KMS-11 (cell line): Measurements from ENCODE around the gene CROCC2.

Experiments
- H2AFZ ChIP-seq: fragments of 200-600 bp; sonication (generic); 2 replicates; pipeline ENCODE4 v1.6.1; 2016; ENCODE audit warnings: antibody characterized with exemption, mixed run types, low read depth
- H3K27ac ChIP-seq: fragments of 200-600 bp; sonication (generic); 2 replicates; pipeline ENCODE4 v1.6.1; 2016; ENCODE audit warnings: mild to moderate bottlenecking, mixed run types
- H3K27me3 ChIP-seq: fragments of 200-600 bp; sonication (generic); 2 replicates; pipeline ENCODE4 v1.6.1; 2017; ENCODE audit warnings: mild to moderate bottlenecking, low read depth, mixed run types, moderate library complexity; ENCODE audit not compliant: insufficient read depth
- H3K36me3 ChIP-seq: fragments of 200-600 bp; sonication (generic); 2 replicates; pipeline ENCODE4 v1.6.1; 2017; ENCODE audit warnings: mild to moderate bottlenecking, mixed run types; ENCODE audit not compliant: insufficient read depth
- H3K4me1 ChIP-seq: fragments of 200-600 bp; sonication (generic); 2 replicates; pipeline ENCODE4 v1.6.1; 2016; ENCODE audit warnings: mild to moderate bottlenecking, low read depth, mixed run types; ENCODE audit not compliant: poor library complexity, severe bottlenecking
- H3K4me2 ChIP-seq: fragments of 200-600 bp; sonication (generic); 2 replicates; pipeline ENCODE4 v1.7.0; 2016; ENCODE audit warnings: mild to moderate bottlenecking, mixed run types
- H3K4me3 ChIP-seq: fragments of 200-600 bp; sonication (generic); IDR thresholded peaks from 2 replicates; pipeline ENCODE4 v1.6.1; 2017; ENCODE audit warnings: low read depth, low read length, mixed read lengths; ENCODE audit not compliant: insufficient read depth
- H3K79me2 ChIP-seq: fragments of 200-600 bp; sonication (generic); 2 replicates; pipeline ENCODE4 v1.6.1; 2016; ENCODE audit warnings: low read depth, mixed run types; ENCODE audit not compliant: insufficient read depth
- H3K9ac ChIP-seq: fragments of 200-600 bp; sonication (generic); 2 replicates; pipeline ENCODE4 v1.6.1; 2016; ENCODE audit warnings: mild to moderate bottlenecking, mixed run types
- H4K20me1 ChIP-seq: fragments of 200-600 bp; sonication (generic); 2 replicates; pipeline ENCODE4 v1.6.1; 2016; ENCODE audit warnings: mild to moderate bottlenecking, mixed run types; ENCODE audit not compliant: insufficient read depth
- CTCF ChIP-seq: fragments of 200-600 bp; sonication (generic); conservative IDR thresholded peaks from 2 replicates; pipeline ENCODE4 v1.6.1; 2017; ENCODE audit warnings: low read depth, mild to moderate bottlenecking, antibody characterized with exemption, low read length, moderate library complexity, mixed read lengths

CROCC2 gene

GRCh38 chr2:240872317-240873097 lies 33.6 kb upstream of the CROCC2 start:
- Histone ChIP-seq H3K4me2 (no peak overlapping the region), H3K27ac (no peak overlapping the region), H4K20me1 (no peaks in the 10 kb centered on the region), H3K9ac (no peak overlapping the region), H2AFZ (no peak overlapping the region), H3K4me3 (no peak overlapping the region), H3K36me3 (no peaks in the 10 kb centered on the region), H3K4me1 (no peaks in the 10 kb centered on the region), H3K27me3 (peaks cover 19% of the 10 kb centered on the region; the same call in 1 of the 2 replicates), H3K79me2 (no peaks in the 10 kb centered on the region)
- no peak for TF ChIP-seq CTCF

- Histone ChIP-seq H3K27ac (no peak overlapping the region), H3K4me1 (no peaks in the 10 kb centered on the region), H3K9ac (no peak overlapping the region), H3K79me2 (no peaks in the 10 kb centered on the region), H2AFZ (no peak overlapping the region), H3K4me2 (no peak overlapping the region), H3K36me3 (no peaks in the 10 kb centered on the region), H3K4me3 (no peak overlapping the region), H3K27me3 (peaks cover 16% of the 10 kb centered on the region; the same call in 1 of the 2 replicates), H4K20me1 (no peaks in the 10 kb centered on the region)
- no peak for TF ChIP-seq CTCF
These were observed 32.9 kb upstream of the CROCC2 start for GRCh38 chr2:240873098-240873788.

- Histone ChIP-seq H2AFZ (no peak overlapping the region), H3K27me3 (peaks cover 14% of the 10 kb centered on the region; the same call in 1 of the 2 replicates), H3K4me1 (no peaks in the 10 kb centered on the region), H3K79me2 (no peaks in the 10 kb centered on the region), H3K36me3 (no peaks in the 10 kb centered on the region), H3K4me3 (no peak overlapping the region), H3K9ac (no peak overlapping the region), H3K27ac (no peak overlapping the region), H3K4me2 (no peak overlapping the region), H4K20me1 (no peaks in the 10 kb centered on the region)
- no peak for TF ChIP-seq CTCF
These were observed 32.1 kb upstream of the CROCC2 start for GRCh38 chr2:240873805-240874714.

GRCh38 chr2:240874715-240875227 lies 31.4 kb upstream of the CROCC2 start:
- Histone ChIP-seq H3K79me2 (no peaks in the 10 kb centered on the region), H3K27ac (no peak overlapping the region), H3K4me1 (no peaks in the 10 kb centered on the region), H3K27me3 (peaks cover 16% of the 10 kb centered on the region; the same call in 1 of the 2 replicates), H3K4me2 (no peak overlapping the region), H3K9ac (no peak overlapping the region), H3K4me3 (no peak overlapping the region), H3K36me3 (no peaks in the 10 kb centered on the region), H2AFZ (no peak overlapping the region), H4K20me1 (no peaks in the 10 kb centered on the region)
- no peak for TF ChIP-seq CTCF
